Measurements from ENCODE around the gene SFXN5.

- no peak for TF ChIP-seq POLR2AphosphoS5 (IDR thresholded peaks at IDR 0.05; ENCODE audit: low read depth, low read length)
- no peak for TF ChIP-seq SIN3A (IDR thresholded peaks at IDR 0.05; ENCODE audit: borderline replicate concordance, insufficient read depth, low read length)
- no peak for TF ChIP-seq TAF1 (IDR thresholded peaks at IDR 0.05; ENCODE audit: borderline replicate concordance, insufficient read depth, low read length)
- TF ChIP-seq, protein P1, sequence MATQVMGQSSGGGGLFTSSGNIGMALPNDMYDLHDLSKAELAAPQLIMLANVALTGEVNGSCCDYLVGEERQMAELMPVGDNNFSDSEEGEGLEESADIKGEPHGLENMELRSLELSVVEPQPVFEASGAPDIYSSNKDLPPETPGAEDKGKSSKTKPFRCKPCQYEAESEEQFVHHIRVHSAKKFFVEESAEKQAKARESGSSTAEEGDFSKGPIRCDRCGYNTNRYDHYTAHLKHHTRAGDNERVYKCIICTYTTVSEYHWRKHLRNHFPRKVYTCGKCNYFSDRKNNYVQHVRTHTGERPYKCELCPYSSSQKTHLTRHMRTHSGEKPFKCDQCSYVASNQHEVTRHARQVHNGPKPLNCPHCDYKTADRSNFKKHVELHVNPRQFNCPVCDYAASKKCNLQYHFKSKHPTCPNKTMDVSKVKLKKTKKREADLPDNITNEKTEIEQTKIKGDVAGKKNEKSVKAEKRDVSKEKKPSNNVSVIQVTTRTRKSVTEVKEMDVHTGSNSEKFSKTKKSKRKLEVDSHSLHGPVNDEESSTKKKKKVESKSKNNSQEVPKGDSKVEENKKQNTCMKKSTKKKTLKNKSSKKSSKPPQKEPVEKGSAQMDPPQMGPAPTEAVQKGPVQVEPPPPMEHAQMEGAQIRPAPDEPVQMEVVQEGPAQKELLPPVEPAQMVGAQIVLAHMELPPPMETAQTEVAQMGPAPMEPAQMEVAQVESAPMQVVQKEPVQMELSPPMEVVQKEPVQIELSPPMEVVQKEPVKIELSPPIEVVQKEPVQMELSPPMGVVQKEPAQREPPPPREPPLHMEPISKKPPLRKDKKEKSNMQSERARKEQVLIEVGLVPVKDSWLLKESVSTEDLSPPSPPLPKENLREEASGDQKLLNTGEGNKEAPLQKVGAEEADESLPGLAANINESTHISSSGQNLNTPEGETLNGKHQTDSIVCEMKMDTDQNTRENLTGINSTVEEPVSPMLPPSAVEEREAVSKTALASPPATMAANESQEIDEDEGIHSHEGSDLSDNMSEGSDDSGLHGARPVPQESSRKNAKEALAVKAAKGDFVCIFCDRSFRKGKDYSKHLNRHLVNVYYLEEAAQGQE (IDR thresholded peaks at IDR 0.05; ENCODE audit: insufficient read depth in 1 of 2, low read depth in 2 of 2, low read length in 2 of 2) = no peak
- TF ChIP-seq FOXP2 (optimal IDR thresholded peaks at IDR 0.05; ENCODE audit: borderline replicate concordance, extremely low read depth, extremely low read length, insufficient read depth) = no peak
Observed at GRCh38 chr2:73028841-73029240, 42.7 kb downstream of the SFXN5 start.

All from PFSK-1 (cell line).